GM23338 (cell line): Measurements from ENCODE around the gene SORCS2. TPM values are rescaled to one million over a fixed set of nuclear protein-coding genes. Genes with fewer than 3 reads are reported as not detected.

Experiments used
- ATAC-seq: fragments of 200-7000 bp; cut with Tn5 transposase; 3 replicates; pipeline ENCODE4 v1.9.1; 2020
- DNase-seq: peaks from one replicate; pipeline ENCODE4 v3.0.0-alpha.2; 2015; ENCODE audit warnings: low spot score
- H2AFZ ChIP-seq: fragments of 200-600 bp; sonication (generic); 2 replicates; pipeline ENCODE4 v1.8.0; 2016; ENCODE audit warnings: antibody characterized with exemption, mild to moderate bottlenecking, moderate library complexity
- H3F3A ChIP-seq: fragments of 200-600 bp; sonication (generic); replicated peaks from 2 replicates; pipeline ENCODE4 v1.8.0; 2017; ENCODE audit warnings: antibody characterized with exemption, mixed run types, low read depth
- H3K27ac ChIP-seq: fragments of 200-600 bp; sonication (generic); 2 replicates; pipeline ENCODE4 v1.6.1; 2016; ENCODE audit warnings: low read depth
- H3K27me3 ChIP-seq: fragments of 200-600 bp; sonication (generic); 2 replicates; pipeline ENCODE4 v1.8.0; 2016; ENCODE audit warnings: mild to moderate bottlenecking, mixed run types, moderate library complexity; ENCODE audit not compliant: insufficient read depth
- H3K36me3 ChIP-seq: fragments of 200-600 bp; sonication (generic); 2 replicates; pipeline ENCODE4 v1.8.0; 2016; ENCODE audit warnings: mild to moderate bottlenecking; ENCODE audit not compliant: insufficient read depth
- H3K4me1 ChIP-seq: fragments of 200-600 bp; sonication (generic); 2 replicates; pipeline ENCODE4 v1.8.0; 2016; ENCODE audit warnings: mild to moderate bottlenecking, moderate library complexity; ENCODE audit not compliant: insufficient read depth
- H3K4me2 ChIP-seq: fragments of 200-600 bp; sonication (generic); 2 replicates; pipeline ENCODE4 v1.7.1; 2017; ENCODE audit warnings: mixed run types
- H3K4me3 ChIP-seq: fragments of 200-600 bp; sonication (generic); 2 replicates; pipeline ENCODE4 v1.6.1; 2016; ENCODE audit warnings: mixed run types
- H3K79me2 ChIP-seq: fragments of 200-600 bp; sonication (generic); replicated peaks from 2 replicates; pipeline ENCODE4 v1.8.0; 2017; ENCODE audit warnings: mild to moderate bottlenecking; ENCODE audit not compliant: insufficient read depth
- H3K9me2 ChIP-seq: fragments of 200-600 bp; sonication (generic); 2 replicates; pipeline ENCODE4 v1.8.0; 2017; ENCODE audit not compliant: insufficient read depth
- H4K20me1 ChIP-seq: fragments of 200-600 bp; sonication (generic); replicated peaks from 2 replicates; pipeline ENCODE4 v1.8.0; 2017; ENCODE audit warnings: mild to moderate bottlenecking; ENCODE audit not compliant: insufficient read depth
- H3K27ac Mint-ChIP-seq: 2 replicates; pipeline ENCODE4 v1.8.0; 2020; ENCODE audit warnings: inconsistent platforms, mild to moderate bottlenecking, moderate library complexity, mixed read lengths
- H3K27me3 Mint-ChIP-seq: 3 replicates; pipeline ENCODE4 v1.8.0; 2022; ENCODE audit warnings: low read depth, mild to moderate bottlenecking, moderate library complexity, mixed read lengths, inconsistent platforms; ENCODE audit not compliant: insufficient read depth, poor library complexity
- H3K36me3 Mint-ChIP-seq: 3 replicates; pipeline ENCODE4 v1.8.0; 2021; ENCODE audit warnings: low read depth, mild to moderate bottlenecking, inconsistent platforms, moderate library complexity, mixed read lengths
- H3K4me1 Mint-ChIP-seq: 3 replicates; pipeline ENCODE4 v1.8.0; 2020; ENCODE audit warnings: mild to moderate bottlenecking, inconsistent platforms, mixed read lengths
- H3K4me3 Mint-ChIP-seq: 3 replicates; pipeline ENCODE4 v1.8.0; 2021; ENCODE audit warnings: moderate library complexity, mild to moderate bottlenecking, inconsistent platforms, mixed read lengths
- H3K9me3 Mint-ChIP-seq: 3 replicates; pipeline ENCODE4 v1.8.0; 2020; ENCODE audit warnings: moderate library complexity, mild to moderate bottlenecking, inconsistent platforms, mixed read lengths
- CTCF ChIP-seq, 2 experiments: fragments of 200-600 bp in 1 of 2; sonication (generic) in 1 of 2; conservative IDR thresholded peaks; 2 replicates each; pipeline versions ENCODE4 v1.5.1 to v1.6.1; 2016 to 2017; ENCODE audit warnings: antibody characterized with exemption in 2 of 2, low read depth in 2 of 2, mild to moderate bottlenecking in 2 of 2, moderate library complexity in 1 of 2
- EZH2phosphoT487 ChIP-seq: fragments of 200-600 bp; sonication (generic); IDR thresholded peaks from one replicate; pipeline ENCODE4 v1.8.1; 2018; ENCODE audit warnings: antibody characterized with exemption; ENCODE audit not compliant: unreplicated experiment
- JUNB ChIP-seq: IDR thresholded peaks from one replicate; pipeline ENCODE4 v1.6.1; 2016; ENCODE audit warnings: antibody characterized with exemption; ENCODE audit not compliant: unreplicated experiment
- NANOG ChIP-seq: IDR thresholded peaks from 2 replicates; pipeline ENCODE4 v1.6.1; 2016; ENCODE audit warnings: antibody characterized with exemption, borderline replicate concordance
- POLR2AphosphoS5 ChIP-seq: IDR thresholded peaks from 2 replicates; pipeline ENCODE4 v1.6.1; 2016; ENCODE audit warnings: antibody characterized with exemption, low read depth
- ZNF114 ChIP-seq: fragments of 250-450 bp; sonication (Bioruptor Pico); IDR thresholded peaks from 2 replicates; pipeline ENCODE4 v1.5.0; 2020; ENCODE audit warnings: mild to moderate bottlenecking, moderate library complexity
- ZNF331 ChIP-seq: fragments of 250-450 bp; sonication (Bioruptor Pico); IDR thresholded peaks from 2 replicates; pipeline ENCODE4 v1.5.0; 2020; ENCODE audit warnings: low read depth, mild to moderate bottlenecking, moderate library complexity
- polyA plus RNA-seq: library from polyadenylated mRNA; unstranded; fragments of >200 nt; fragmentation: Nextera tagmentation; extraction: Ambion mirVana; gene quantifications from 2 replicates; pipeline ENCODE4 v1.2.1, GENCODE V29; 2016
- total RNA-seq: library from RNA; depleted of rRNA; stranded (reverse); fragments of >200 nt; shearing (Covaris generic); gene quantifications from 2 replicates; pipeline ENCODE4 v1.2.3, GENCODE V29; 2014
- TF ChIP-seq, protein P1 (sequence below): IDR thresholded peaks from one replicate; pipeline ENCODE4 v1.6.1; 2018; ENCODE audit warnings: antibody characterized with exemption; ENCODE audit not compliant: unreplicated experiment

The SORCS2 gene
- total and polyA plus RNA-seq, 2 experiments from 2014 or later = 0.47 to 2.4 TPM

- no peaks in the 10 kb centered on the region for H3K36me3 Mint-ChIP-seq
These were observed 170.0 kb downstream of the SORCS2 start for GRCh38 chr4:7362341-7362740.

DNA sequence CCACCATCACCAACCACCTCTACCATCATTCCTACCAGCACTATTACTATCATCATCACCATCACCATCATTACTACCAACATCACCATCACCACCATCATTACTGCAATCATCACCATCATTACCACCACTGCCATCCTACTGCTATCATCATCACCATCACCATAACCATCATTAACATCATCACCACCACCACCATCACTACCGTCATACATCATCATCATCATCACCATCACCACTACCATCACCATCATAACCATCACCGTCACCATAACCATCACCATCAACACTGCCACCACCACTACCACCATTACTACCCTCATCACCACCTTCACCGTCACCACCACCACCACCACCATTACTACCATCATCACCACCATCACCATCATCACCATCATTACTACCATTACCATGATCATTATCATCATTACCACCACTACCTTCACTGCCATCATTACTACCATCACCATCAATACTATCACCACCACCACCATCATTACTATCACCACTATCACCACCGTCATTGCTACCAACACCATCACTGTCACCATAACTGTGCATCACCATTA, 170.6 kb downstream of the SORCS2 start:
- peaks cover 6% of the 10 kb centered on the region for H3K27me3 Mint-ChIP-seq
- no peaks in the 10 kb centered on the region for H3F3A ChIP-seq
- H3K4me3 Mint-ChIP-seq = no peak overlapping the region
- H3K36me3 ChIP-seq = no peaks in the 10 kb centered on the region
- H3K9me3 Mint-ChIP-seq = no peaks in the 10 kb centered on the region
- no peaks in the 10 kb centered on the region for H3K9me2 ChIP-seq
- H3K27ac ChIP-seq = no peak overlapping the region
- H3K79me2 ChIP-seq = no peaks in the 10 kb centered on the region
- H3K4me2 ChIP-seq = no peak overlapping the region
- no peaks in the 10 kb centered on the region for H3K36me3 Mint-ChIP-seq
- no peaks in the 10 kb centered on the region for H3K27me3 ChIP-seq
- peaks cover 12% of the 10 kb centered on the region for H3K4me1 Mint-ChIP-seq
- no peak overlapping the region for H3K4me3 ChIP-seq
- H3K4me1 ChIP-seq = no peaks in the 10 kb centered on the region
- no peak overlapping the region for H3K27ac Mint-ChIP-seq
- ATAC-seq (no peak), DNase-seq (no peak)
- no peaks in the 10 kb centered on the region for H4K20me1 ChIP-seq
- H2AFZ ChIP-seq = no peak overlapping the region
- TF ChIP-seq POLR2AphosphoS5 = no peak
- TF ChIP-seq ZNF331 (CRISPR knock-in tag) = no peak
- no peak for TF ChIP-seq JUNB
- TF ChIP-seq, protein P1, sequence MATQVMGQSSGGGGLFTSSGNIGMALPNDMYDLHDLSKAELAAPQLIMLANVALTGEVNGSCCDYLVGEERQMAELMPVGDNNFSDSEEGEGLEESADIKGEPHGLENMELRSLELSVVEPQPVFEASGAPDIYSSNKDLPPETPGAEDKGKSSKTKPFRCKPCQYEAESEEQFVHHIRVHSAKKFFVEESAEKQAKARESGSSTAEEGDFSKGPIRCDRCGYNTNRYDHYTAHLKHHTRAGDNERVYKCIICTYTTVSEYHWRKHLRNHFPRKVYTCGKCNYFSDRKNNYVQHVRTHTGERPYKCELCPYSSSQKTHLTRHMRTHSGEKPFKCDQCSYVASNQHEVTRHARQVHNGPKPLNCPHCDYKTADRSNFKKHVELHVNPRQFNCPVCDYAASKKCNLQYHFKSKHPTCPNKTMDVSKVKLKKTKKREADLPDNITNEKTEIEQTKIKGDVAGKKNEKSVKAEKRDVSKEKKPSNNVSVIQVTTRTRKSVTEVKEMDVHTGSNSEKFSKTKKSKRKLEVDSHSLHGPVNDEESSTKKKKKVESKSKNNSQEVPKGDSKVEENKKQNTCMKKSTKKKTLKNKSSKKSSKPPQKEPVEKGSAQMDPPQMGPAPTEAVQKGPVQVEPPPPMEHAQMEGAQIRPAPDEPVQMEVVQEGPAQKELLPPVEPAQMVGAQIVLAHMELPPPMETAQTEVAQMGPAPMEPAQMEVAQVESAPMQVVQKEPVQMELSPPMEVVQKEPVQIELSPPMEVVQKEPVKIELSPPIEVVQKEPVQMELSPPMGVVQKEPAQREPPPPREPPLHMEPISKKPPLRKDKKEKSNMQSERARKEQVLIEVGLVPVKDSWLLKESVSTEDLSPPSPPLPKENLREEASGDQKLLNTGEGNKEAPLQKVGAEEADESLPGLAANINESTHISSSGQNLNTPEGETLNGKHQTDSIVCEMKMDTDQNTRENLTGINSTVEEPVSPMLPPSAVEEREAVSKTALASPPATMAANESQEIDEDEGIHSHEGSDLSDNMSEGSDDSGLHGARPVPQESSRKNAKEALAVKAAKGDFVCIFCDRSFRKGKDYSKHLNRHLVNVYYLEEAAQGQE = no peak

More at GRCh38 chr4:7362341-7362740, 170.0 kb downstream of the SORCS2 start:
- H3K4me2 ChIP-seq = no peak overlapping the region
- H3K27me3 ChIP-seq = no peaks in the 10 kb centered on the region
- TF ChIP-seq CTCF (conservative IDR thresholded peaks at IDR 0.05; ENCODE audit: low read depth in 2 of 2) (no peak), EZH2phosphoT487 (no peak), ZNF114 (CRISPR knock-in tag) (no peak), NANOG (no peak)
- TF ChIP-seq, protein P1 = no peak
- H3K4me1 Mint-ChIP-seq = peaks cover 12% of the 10 kb centered on the region
- H3K4me3 ChIP-seq = no peak overlapping the region
- no peaks in the 10 kb centered on the region for H3K36me3 ChIP-seq
- H3K27ac Mint-ChIP-seq = no peak overlapping the region
- H2AFZ ChIP-seq = no peak overlapping the region
- no peaks in the 10 kb centered on the region for H3K4me1 ChIP-seq
- H3K27me3 Mint-ChIP-seq = peaks cover 6% of the 10 kb centered on the region
- no peaks in the 10 kb centered on the region for H4K20me1 ChIP-seq
- ATAC-seq = no peak
- no peak overlapping the region for H3K27ac ChIP-seq
- H3K79me2 ChIP-seq = no peaks in the 10 kb centered on the region
- no peaks in the 10 kb centered on the region for H3K9me3 Mint-ChIP-seq
- no peaks in the 10 kb centered on the region for H3F3A ChIP-seq
- H3K9me2 ChIP-seq = no peaks in the 10 kb centered on the region
- no peak for DNase-seq
- no peak overlapping the region for H3K4me3 Mint-ChIP-seq
